ENCODE data around the gene YBEY. TPM values are rescaled to one million over a fixed set of nuclear protein-coding genes. Genes with fewer than 3 reads are reported as not detected.

The YBEY gene
- total RNA-seq, 4 donors from 2014 or later: 8.1 to 17.2 (median 10.6) TPM

DNA sequence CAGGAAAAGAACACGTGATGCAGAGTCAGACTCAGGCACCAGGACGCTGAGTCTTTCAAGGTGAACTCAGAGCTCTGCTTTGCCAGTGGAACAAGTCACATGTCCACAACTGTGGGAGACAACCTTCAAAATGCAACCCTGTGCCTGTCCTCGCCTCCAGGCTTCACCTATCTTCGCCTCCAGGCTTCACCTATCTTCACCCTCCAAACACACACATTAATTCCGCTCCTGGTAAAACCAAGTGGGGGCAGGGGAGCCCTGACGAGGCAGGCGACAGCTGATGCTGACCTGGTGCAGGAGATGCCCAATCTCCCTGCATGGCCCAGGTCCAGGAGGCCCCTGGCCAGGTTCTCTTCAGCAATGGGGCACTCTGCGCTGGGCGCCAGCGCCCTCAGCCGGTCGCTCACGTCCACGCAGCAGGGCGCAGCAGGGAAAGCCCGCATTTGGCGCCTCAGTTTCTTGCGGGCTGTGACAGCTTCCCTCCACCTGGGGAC is 29.6 kb upstream of the YBEY start:
- Histone ChIP-seq H3K36me3 (peaks cover 94 to 100% (median 98%) of the 10 kb centered on the region in 4 donors), H3K4me1 (peaks cover 0 to 4% (median 0%) of the 10 kb centered on the region in 4 donors), H3K27me3 (no peaks in the 10 kb centered on the region), H3K4me3 (no peak overlapping the region), H3K27ac (replicated peaks in 1 of 4) (no peak overlapping the region), H3K9me3 (no peaks in the 10 kb centered on the region)
- intact Hi-C loops (cut with DNase I): no loop called here
- TF ChIP-seq POLR2AphosphoS5 (IDR thresholded peaks at IDR 0.05) (no peak), POLR2A (IDR thresholded peaks at IDR 0.05; ENCODE audit: low read depth) (no peak), EP300 (IDR thresholded peaks at IDR 0.05) (no peak)
- TF ChIP-seq, protein P1, sequence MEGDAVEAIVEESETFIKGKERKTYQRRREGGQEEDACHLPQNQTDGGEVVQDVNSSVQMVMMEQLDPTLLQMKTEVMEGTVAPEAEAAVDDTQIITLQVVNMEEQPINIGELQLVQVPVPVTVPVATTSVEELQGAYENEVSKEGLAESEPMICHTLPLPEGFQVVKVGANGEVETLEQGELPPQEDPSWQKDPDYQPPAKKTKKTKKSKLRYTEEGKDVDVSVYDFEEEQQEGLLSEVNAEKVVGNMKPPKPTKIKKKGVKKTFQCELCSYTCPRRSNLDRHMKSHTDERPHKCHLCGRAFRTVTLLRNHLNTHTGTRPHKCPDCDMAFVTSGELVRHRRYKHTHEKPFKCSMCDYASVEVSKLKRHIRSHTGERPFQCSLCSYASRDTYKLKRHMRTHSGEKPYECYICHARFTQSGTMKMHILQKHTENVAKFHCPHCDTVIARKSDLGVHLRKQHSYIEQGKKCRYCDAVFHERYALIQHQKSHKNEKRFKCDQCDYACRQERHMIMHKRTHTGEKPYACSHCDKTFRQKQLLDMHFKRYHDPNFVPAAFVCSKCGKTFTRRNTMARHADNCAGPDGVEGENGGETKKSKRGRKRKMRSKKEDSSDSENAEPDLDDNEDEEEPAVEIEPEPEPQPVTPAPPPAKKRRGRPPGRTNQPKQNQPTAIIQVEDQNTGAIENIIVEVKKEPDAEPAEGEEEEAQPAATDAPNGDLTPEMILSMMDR (IDR thresholded peaks at IDR 0.05): no peak
- 91% methylated on average over 16 of the region's 18 CpGs for WGBS
- no peak for DNase-seq (ENCODE audit: extremely low spot score)

DNA sequence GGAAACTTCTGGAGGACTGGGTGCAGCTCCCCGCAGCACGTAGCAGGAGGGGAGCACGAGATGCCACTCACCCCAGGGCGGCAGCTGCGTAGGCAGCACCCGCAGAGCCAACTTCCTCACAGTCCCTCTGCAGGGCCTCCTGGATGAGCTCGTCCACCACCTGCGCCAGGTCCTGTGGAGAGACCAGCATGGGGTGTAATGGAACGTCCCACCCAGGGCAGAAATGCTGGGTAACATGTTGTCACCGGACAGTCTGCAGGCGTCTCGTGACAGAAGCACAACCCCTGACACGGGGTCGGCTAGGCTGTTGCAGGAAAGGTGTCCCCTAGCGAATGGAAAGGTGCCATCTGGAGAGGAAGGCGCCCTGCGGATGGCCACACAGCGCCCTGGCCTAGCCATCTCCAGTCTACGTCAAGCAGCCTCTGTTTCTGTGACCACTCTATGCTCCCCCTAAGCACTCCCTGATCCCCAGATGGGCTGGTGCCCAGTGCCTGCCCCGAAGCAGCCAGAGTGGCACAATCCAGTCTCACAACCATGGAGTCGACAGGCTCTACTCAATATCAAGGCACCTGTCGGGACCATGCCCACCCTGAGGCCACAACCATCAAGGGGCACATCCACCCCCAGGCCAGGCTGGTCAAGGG is 22.0 kb upstream of the YBEY start:
- no peak for TF ChIP-seq EP300 (IDR thresholded peaks at IDR 0.05)
- TF ChIP-seq POLR2A (IDR thresholded peaks at IDR 0.05; ENCODE audit: low read depth): no peak
- TF ChIP-seq POLR2AphosphoS5 (IDR thresholded peaks at IDR 0.05): no peak
- TF ChIP-seq, protein P1 (IDR thresholded peaks at IDR 0.05): no peak
- Histone ChIP-seq H3K27me3 (no peaks in the 10 kb centered on the region), H3K36me3 (peaks cover 80 to 99% (median 96%) of the 10 kb centered on the region in 4 donors), H3K27ac (replicated peaks in 1 of 4) (no peak overlapping the region), H3K4me3 (no peak overlapping the region), H3K4me1 (no peaks in the 10 kb centered on the region), H3K9me3 (no peaks in the 10 kb centered on the region)
- no peak for DNase-seq (ENCODE audit: extremely low spot score)
- WGBS: 92% methylated on average over 18 of the region's 22 CpGs
- intact Hi-C loops (cut with DNase I): no loop called here

DNA sequence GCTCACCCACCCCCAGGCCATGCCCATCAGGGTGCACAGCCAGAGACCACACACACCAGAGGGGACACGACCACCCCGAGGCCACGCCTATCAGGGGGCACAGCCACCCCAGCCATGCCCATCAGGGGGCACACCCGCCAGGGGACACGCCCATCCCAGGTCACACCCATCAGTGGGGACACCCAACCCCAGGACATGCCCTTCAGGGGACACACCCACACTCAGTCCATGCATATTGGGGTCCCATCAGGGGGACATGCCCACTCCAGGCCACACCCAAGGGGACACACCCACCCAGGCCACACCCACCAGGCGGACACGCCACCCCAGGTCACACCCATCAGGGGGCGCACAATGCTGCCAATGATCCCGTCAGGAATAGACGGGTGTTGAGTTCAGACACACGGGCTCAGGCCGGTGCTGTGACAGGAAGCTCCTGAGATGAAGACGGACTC is 21.4 kb upstream of the YBEY start:
- peaks cover 79 to 99% (median 96%) of the 10 kb centered on the region in 4 donors for H3K36me3 ChIP-seq
- no peak overlapping the region for H3K4me3 ChIP-seq
- WGBS: 100% methylated on average over 2 of the region's 13 CpGs
- no peaks in the 10 kb centered on the region for H3K9me3 ChIP-seq
- no peaks in the 10 kb centered on the region for H3K27me3 ChIP-seq
- no peak for DNase-seq (ENCODE audit: extremely low spot score)
- H3K4me1 ChIP-seq: no peaks in the 10 kb centered on the region
- intact Hi-C loops (cut with DNase I): no loop called here
- H3K27ac ChIP-seq (replicated peaks in 1 of 4): no peak overlapping the region
- TF ChIP-seq POLR2AphosphoS5 (IDR thresholded peaks at IDR 0.05) (no peak), EP300 (IDR thresholded peaks at IDR 0.05) (no peak), POLR2A (IDR thresholded peaks at IDR 0.05; ENCODE audit: low read depth) (no peak)
- TF ChIP-seq, protein P1 (IDR thresholded peaks at IDR 0.05): no peak

DNA sequence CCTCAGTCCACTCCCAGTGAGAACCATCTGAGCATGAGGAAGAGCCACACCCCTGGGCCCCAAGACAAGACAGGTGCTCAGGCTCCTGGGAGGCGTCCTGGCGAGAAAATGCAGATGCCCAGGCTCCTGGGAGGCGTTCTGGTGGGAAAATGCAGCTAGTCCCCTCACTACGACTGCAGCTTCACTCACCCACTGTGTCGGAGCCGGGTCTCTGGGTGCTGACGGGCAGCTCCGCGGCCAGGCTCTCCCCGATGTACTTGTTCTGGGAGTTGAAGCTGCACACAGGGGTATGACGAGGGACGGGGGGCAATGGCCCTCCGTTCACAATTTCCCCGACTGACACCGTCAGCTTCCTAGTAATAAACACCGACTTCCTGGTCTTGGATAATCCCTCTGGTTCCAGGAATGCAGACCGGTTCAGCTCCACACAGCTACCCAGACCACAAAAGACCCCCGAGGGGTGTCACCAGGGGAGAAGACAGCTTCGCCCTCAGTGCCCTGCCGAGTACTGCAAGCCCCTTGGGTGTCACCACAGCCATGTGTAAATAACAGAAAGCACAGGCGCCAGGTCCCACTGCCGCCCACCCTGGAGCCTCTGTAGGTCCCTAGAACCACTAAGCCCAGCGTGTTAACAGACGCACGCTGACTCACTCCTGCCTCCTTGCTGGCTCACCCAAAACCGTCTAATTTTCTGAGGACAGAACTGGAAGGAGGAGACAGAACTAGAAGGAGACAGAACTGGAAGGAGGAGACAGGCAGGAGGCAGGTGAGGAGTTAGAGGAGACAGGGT is 20.2 kb upstream of the YBEY start:
- H3K36me3 ChIP-seq: peaks cover 79 to 99% (median 96%) of the 10 kb centered on the region in 4 donors
- no peak for DNase-seq (ENCODE audit: extremely low spot score)
- no peaks in the 10 kb centered on the region for H3K27me3 ChIP-seq
- H3K4me1 ChIP-seq: no peaks in the 10 kb centered on the region
- WGBS: 90% methylated on average over 26 of the region's 26 CpGs
- intact Hi-C loops (cut with DNase I): no loop called here
- H3K27ac ChIP-seq (replicated peaks in 1 of 4): no peak overlapping the region
- TF ChIP-seq POLR2A (IDR thresholded peaks at IDR 0.05; ENCODE audit: low read depth): no peak
- no peak for TF ChIP-seq EP300 (IDR thresholded peaks at IDR 0.05)
- TF ChIP-seq POLR2AphosphoS5 (IDR thresholded peaks at IDR 0.05): no peak
- TF ChIP-seq, protein P1 (IDR thresholded peaks at IDR 0.05): no peak
- H3K9me3 ChIP-seq: no peaks in the 10 kb centered on the region
- H3K4me3 ChIP-seq: no peak overlapping the region

All from esophagus muscularis mucosa (tissue), 4 donors.